ENCODE results near the gene PCBD1.

Gene PCBD1

GRCh38 chr10:70917226-70917625 lies 28.9 kb upstream of the PCBD1 start:
- no peak for DNase-seq

- no peak for DNase-seq
Measured at GRCh38 chr10:70916241-70916640, 27.9 kb upstream of the PCBD1 start.

- no peak for DNase-seq
Measured at GRCh38 chr10:70915806-70916205, 27.4 kb upstream of the PCBD1 start.

GRCh38 chr10:70915206-70915605 lies 26.8 kb upstream of the PCBD1 start:
- no peak for DNase-seq

- DNase-seq = no peak
Measured at GRCh38 chr10:70914316-70914864, 26.0 kb upstream of the PCBD1 start.

- no peak for DNase-seq
Measured at GRCh38 chr10:70913893-70914240, 25.5 kb upstream of the PCBD1 start.

GRCh38 chr10:70913191-70913892 lies 25.0 kb upstream of the PCBD1 start:
- DNase-seq = no peak

- no peak for DNase-seq
Measured at GRCh38 chr10:70912556-70912955, 24.2 kb upstream of the PCBD1 start.

- DNase-seq = no peak
Measured at GRCh38 chr10:70911386-70911785, 23.0 kb upstream of the PCBD1 start.

- DNase-seq = no peak
Measured at GRCh38 chr10:70910486-70911341, 22.3 kb upstream of the PCBD1 start.

GRCh38 chr10:70909326-70909935 lies 21.1 kb upstream of the PCBD1 start:
- no peak for DNase-seq

- no peak for DNase-seq
Measured at GRCh38 chr10:70908406-70909296, 20.3 kb upstream of the PCBD1 start.

GRCh38 chr10:70907637-70908405 lies 19.5 kb upstream of the PCBD1 start:
- DNase-seq = no peak

GRCh38 chr10:70906953-70907636 lies 18.7 kb upstream of the PCBD1 start:
- no peak for DNase-seq

GRCh38 chr10:70906031-70906783 lies 17.8 kb upstream of the PCBD1 start:
- no peak for DNase-seq

- DNase-seq = no peak
Measured at GRCh38 chr10:70905071-70906021, 17.0 kb upstream of the PCBD1 start.

- peak; percentile 31 for DNase-seq
Measured at GRCh38 chr10:70903262-70903921, 15.0 kb upstream of the PCBD1 start.

- DNase-seq = no peak
Measured at GRCh38 chr10:70902661-70903261, 14.4 kb upstream of the PCBD1 start.
